ENCODE data around the gene ARF5.

- TF ChIP-seq POLR2A (IDR thresholded peaks at IDR 0.05; ENCODE audit: extremely low read depth, insufficient read length) (no peak), CTCF (IDR thresholded peaks at IDR 0.05; ENCODE audit: low read depth, low read length) (no peak)
Observed at GRCh38 chr7:127635659-127636285, 47.6 kb downstream of the ARF5 start.

Data from NB4 (cell line).